Liver (tissue), 9 donors: ENCODE measurements around the gene HAUS8. TPM values are rescaled to one million over a fixed set of nuclear protein-coding genes. Genes with fewer than 3 reads are reported as not detected.

ENCODE experiments used
- DNase-seq: peaks from one replicate; pipeline ENCODE4 v3.0.0-alpha.2; 2017; ENCODE audit warnings: low spot score
- H3K27ac ChIP-seq, 2 donors: one replicate each; pipeline ENCODE4 v1.7.0; 2013; ENCODE audit warnings: inconsistent platforms in 2 of 2, low read length in 2 of 2, control low read depth in 1 of 2, low read depth in 1 of 2, mild to moderate bottlenecking in 1 of 2
- H3K27me3 ChIP-seq, 4 donors: one replicate each; pipeline versions ENCODE4 v1.6.1 to v1.7.0; 2013; ENCODE audit warnings: low read length in 3 of 4, inconsistent platforms in 1 of 4, mild to moderate bottlenecking in 1 of 4, moderate library complexity in 1 of 4; ENCODE audit not compliant: control insufficient read depth in 4 of 4, insufficient read depth in 4 of 4
- H3K36me3 ChIP-seq, 4 donors: one replicate each; pipeline versions ENCODE4 v1.6.1 to v1.7.0; 2013; ENCODE audit warnings: low read length in 3 of 4, mild to moderate bottlenecking in 3 of 4, low read depth in 1 of 4, moderate library complexity in 1 of 4; ENCODE audit not compliant: control insufficient read depth in 4 of 4, insufficient read depth in 3 of 4
- H3K4me1 ChIP-seq, 4 donors: one replicate each; pipeline versions ENCODE4 v1.6.1 to v1.7.0; 2013; ENCODE audit warnings: low read length in 3 of 4, mild to moderate bottlenecking in 3 of 4, moderate library complexity in 1 of 4; ENCODE audit not compliant: control insufficient read depth in 4 of 4, insufficient read depth in 4 of 4
- H3K4me3 ChIP-seq, 3 donors: one replicate each; pipeline versions ENCODE4 v1.6.1 to v1.7.0; 2013; ENCODE audit warnings: low read length in 3 of 3, control low read depth in 1 of 3, low read depth in 1 of 3, mild to moderate bottlenecking in 1 of 3
- H3K9ac ChIP-seq, 2 donors: one replicate each; pipeline ENCODE4 v1.7.0; 2013; ENCODE audit warnings: low read length in 2 of 2, mild to moderate bottlenecking in 2 of 2, moderate library complexity in 2 of 2, control low read depth in 1 of 2, low read depth in 1 of 2
- H3K9me3 ChIP-seq, 4 donors: one replicate each; pipeline versions ENCODE4 v1.6.1 to v1.7.0; 2013; ENCODE audit warnings: low read length in 3 of 4; ENCODE audit not compliant: control insufficient read depth in 4 of 4
- EGR1 ChIP-seq, 2 donors: IDR thresholded peaks; 2 replicates each; pipeline ENCODE4 v1.6.1; 2016 to 2018; ENCODE audit warnings: antibody characterized with exemption in 2 of 2, low read depth in 2 of 2
- FOXA1 ChIP-seq: IDR thresholded peaks from 2 replicates; pipeline ENCODE4 v1.6.1; 2016; ENCODE audit warnings: antibody characterized with exemption
- GABPA ChIP-seq, 2 donors: IDR thresholded peaks in 1 of 2; conservative IDR thresholded peaks in 1 of 2; 2 replicates each; pipeline ENCODE4 v1.6.1; 2016; ENCODE audit warnings: antibody characterized with exemption in 2 of 2, mild to moderate bottlenecking in 1 of 2, moderate library complexity in 1 of 2
- HNF4G ChIP-seq: IDR thresholded peaks from 2 replicates; pipeline ENCODE4 v1.6.1; 2016; ENCODE audit warnings: antibody characterized with exemption
- JUND ChIP-seq, 2 donors: IDR thresholded peaks; 2 replicates each; pipeline ENCODE4 v1.6.1; 2016; ENCODE audit warnings: antibody characterized with exemption in 2 of 2
- MAX ChIP-seq: IDR thresholded peaks from 2 replicates; pipeline ENCODE4 v1.6.1; 2016; ENCODE audit warnings: antibody characterized with exemption
- RAD21 ChIP-seq, 2 donors: IDR thresholded peaks; 2 replicates each; pipeline ENCODE4 v1.6.1; 2016; ENCODE audit warnings: antibody characterized with exemption in 2 of 2, mild to moderate bottlenecking in 2 of 2
- RXRA ChIP-seq, 2 donors: IDR thresholded peaks; 2 replicates each; pipeline ENCODE4 v1.6.1; 2017 to 2018; ENCODE audit warnings: antibody characterized with exemption in 2 of 2, mild to moderate bottlenecking in 1 of 2
- SP1 ChIP-seq: IDR thresholded peaks from 2 replicates; pipeline ENCODE4 v1.6.1; 2018; ENCODE audit warnings: antibody characterized with exemption, mild to moderate bottlenecking
- TAF1 ChIP-seq: conservative IDR thresholded peaks from 2 replicates; pipeline ENCODE4 v1.6.1; 2016; ENCODE audit warnings: antibody characterized with exemption, mild to moderate bottlenecking
- YY1 ChIP-seq: IDR thresholded peaks from 2 replicates; pipeline ENCODE4 v1.6.1; 2016; ENCODE audit warnings: antibody characterized with exemption, mild to moderate bottlenecking
- WGBS: extraction: QIAGEN DNeasy Blood & Tissue Kit; methylation state at CpG from one replicate; pipeline ENCODE4 v1.1.7; 2013; 5-methylcytosine and 5-hydroxymethylcytosine counted together
- polyA plus RNA-seq, 2 donors: library from polyadenylated mRNA; stranded (reverse) in 1 of 2; unstranded in 1 of 2; fragments of 200-250 nt in 1 of 2; fragments of >200 nt in 1 of 2; fragmentation: Nextera tagmentation in 1 of 2; extraction: Ambion mirVana in 1 of 2; gene quantifications; one replicate each; pipeline versions ENCODE4 v1.2.1 to v1.2.3, GENCODE V29; 2013 to 2015
- total RNA-seq, 2 donors: library from RNA; depleted of rRNA; stranded (reverse); fragments of >200 nt; gene quantifications; one replicate each; pipeline ENCODE4 v1.2.3, GENCODE V29; 2014
- TF ChIP-seq, protein P1 (sequence below): IDR thresholded peaks from 2 replicates; pipeline ENCODE4 v1.6.1; 2016; ENCODE audit warnings: antibody characterized with exemption
- TF ChIP-seq, protein P2 (sequence below): IDR thresholded peaks from 2 replicates; pipeline ENCODE4 v1.6.1; 2016; ENCODE audit warnings: antibody characterized with exemption
- TF ChIP-seq, protein P3 (sequence below): IDR thresholded peaks from 2 replicates; pipeline ENCODE4 v1.6.1; 2016; ENCODE audit warnings: antibody characterized with exemption, mild to moderate bottlenecking
- TF ChIP-seq, protein P4 (sequence below): fragments of 150-350 bp; IDR thresholded peaks from 2 replicates; pipeline ENCODE4 v1.5.1; 2017; ENCODE audit warnings: improper control_type of control experiment, low read depth, low read length; ENCODE audit not compliant: missing input control
- donor health status: healthy.
- donor health status: healthy.
- donor health status: healthy.
- donor health status: healthy.
- donor health status: healthy.

Gene HAUS8
- total and polyA plus RNA-seq, 4 donors, result 3.3 to 5.7 (median 3.8) TPM

DNA sequence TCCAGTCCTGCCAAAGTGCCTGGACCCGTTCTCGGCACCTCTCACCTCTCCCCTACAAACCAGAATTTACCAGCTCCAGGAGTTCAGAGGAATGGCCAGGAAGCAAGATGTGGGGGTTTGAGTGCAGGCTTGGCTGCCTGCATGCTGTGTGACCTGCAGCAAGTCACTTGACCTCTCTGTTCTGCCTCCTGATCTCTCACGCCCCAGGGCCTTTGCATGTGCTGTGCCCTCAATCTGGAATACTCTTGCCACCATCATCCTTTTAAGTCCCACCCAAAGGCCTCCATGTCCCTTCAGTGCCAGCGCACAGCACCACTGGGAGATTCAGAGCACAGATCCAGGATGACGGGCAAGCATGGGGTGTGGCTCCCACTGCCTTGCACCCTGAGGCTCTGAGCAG, 43.7 kb upstream of the HAUS8 start:
- Histone ChIP-seq H3K4me3 (no peak overlapping the region), H3K27ac (no peak overlapping the region), H3K27me3 (no peaks in the 10 kb centered on the region), H3K4me1 (peaks cover 0 to 8% (median 6%) of the 10 kb centered on the region in 4 donors), H3K36me3 (peaks cover 0 to 4% (median 0%) of the 10 kb centered on the region in 4 donors), H3K9ac (no peak overlapping the region), H3K9me3 (no peaks in the 10 kb centered on the region)
- TF ChIP-seq HNF4G (no peak), TAF1 (no peak), RAD21 (IDR thresholded peaks at IDR 0.05) (no peak), FOXA1 (no peak), EGR1 (IDR thresholded peaks at IDR 0.05; ENCODE audit: low read depth in 2 of 2) (no peak), MAX (no peak), SP1 (no peak), JUND (IDR thresholded peaks at IDR 0.05) (no peak), RXRA (IDR thresholded peaks at IDR 0.05) (no peak), YY1 (no peak)
- TF ChIP-seq, protein P1, sequence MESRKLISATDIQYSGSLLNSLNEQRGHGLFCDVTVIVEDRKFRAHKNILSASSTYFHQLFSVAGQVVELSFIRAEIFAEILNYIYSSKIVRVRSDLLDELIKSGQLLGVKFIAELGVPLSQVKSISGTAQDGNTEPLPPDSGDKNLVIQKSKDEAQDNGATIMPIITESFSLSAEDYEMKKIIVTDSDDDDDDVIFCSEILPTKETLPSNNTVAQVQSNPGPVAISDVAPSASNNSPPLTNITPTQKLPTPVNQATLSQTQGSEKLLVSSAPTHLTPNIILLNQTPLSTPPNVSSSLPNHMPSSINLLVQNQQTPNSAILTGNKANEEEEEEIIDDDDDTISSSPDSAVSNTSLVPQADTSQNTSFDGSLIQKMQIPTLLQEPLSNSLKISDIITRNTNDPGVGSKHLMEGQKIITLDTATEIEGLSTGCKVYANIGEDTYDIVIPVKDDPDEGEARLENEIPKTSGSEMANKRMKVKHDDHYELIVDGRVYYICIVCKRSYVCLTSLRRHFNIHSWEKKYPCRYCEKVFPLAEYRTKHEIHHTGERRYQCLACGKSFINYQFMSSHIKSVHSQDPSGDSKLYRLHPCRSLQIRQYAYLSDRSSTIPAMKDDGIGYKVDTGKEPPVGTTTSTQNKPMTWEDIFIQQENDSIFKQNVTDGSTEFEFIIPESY, result no peak
- TF ChIP-seq, protein P2, sequence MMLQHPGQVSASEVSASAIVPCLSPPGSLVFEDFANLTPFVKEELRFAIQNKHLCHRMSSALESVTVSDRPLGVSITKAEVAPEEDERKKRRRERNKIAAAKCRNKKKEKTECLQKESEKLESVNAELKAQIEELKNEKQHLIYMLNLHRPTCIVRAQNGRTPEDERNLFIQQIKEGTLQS, result no peak
- TF ChIP-seq, protein P3, sequence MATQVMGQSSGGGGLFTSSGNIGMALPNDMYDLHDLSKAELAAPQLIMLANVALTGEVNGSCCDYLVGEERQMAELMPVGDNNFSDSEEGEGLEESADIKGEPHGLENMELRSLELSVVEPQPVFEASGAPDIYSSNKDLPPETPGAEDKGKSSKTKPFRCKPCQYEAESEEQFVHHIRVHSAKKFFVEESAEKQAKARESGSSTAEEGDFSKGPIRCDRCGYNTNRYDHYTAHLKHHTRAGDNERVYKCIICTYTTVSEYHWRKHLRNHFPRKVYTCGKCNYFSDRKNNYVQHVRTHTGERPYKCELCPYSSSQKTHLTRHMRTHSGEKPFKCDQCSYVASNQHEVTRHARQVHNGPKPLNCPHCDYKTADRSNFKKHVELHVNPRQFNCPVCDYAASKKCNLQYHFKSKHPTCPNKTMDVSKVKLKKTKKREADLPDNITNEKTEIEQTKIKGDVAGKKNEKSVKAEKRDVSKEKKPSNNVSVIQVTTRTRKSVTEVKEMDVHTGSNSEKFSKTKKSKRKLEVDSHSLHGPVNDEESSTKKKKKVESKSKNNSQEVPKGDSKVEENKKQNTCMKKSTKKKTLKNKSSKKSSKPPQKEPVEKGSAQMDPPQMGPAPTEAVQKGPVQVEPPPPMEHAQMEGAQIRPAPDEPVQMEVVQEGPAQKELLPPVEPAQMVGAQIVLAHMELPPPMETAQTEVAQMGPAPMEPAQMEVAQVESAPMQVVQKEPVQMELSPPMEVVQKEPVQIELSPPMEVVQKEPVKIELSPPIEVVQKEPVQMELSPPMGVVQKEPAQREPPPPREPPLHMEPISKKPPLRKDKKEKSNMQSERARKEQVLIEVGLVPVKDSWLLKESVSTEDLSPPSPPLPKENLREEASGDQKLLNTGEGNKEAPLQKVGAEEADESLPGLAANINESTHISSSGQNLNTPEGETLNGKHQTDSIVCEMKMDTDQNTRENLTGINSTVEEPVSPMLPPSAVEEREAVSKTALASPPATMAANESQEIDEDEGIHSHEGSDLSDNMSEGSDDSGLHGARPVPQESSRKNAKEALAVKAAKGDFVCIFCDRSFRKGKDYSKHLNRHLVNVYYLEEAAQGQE, result no peak
- TF ChIP-seq, protein P4, sequence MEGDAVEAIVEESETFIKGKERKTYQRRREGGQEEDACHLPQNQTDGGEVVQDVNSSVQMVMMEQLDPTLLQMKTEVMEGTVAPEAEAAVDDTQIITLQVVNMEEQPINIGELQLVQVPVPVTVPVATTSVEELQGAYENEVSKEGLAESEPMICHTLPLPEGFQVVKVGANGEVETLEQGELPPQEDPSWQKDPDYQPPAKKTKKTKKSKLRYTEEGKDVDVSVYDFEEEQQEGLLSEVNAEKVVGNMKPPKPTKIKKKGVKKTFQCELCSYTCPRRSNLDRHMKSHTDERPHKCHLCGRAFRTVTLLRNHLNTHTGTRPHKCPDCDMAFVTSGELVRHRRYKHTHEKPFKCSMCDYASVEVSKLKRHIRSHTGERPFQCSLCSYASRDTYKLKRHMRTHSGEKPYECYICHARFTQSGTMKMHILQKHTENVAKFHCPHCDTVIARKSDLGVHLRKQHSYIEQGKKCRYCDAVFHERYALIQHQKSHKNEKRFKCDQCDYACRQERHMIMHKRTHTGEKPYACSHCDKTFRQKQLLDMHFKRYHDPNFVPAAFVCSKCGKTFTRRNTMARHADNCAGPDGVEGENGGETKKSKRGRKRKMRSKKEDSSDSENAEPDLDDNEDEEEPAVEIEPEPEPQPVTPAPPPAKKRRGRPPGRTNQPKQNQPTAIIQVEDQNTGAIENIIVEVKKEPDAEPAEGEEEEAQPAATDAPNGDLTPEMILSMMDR, result no peak
- 97% methylated on average over 5 of the region's 5 CpGs for WGBS
- DNase-seq, result no peak

DNA sequence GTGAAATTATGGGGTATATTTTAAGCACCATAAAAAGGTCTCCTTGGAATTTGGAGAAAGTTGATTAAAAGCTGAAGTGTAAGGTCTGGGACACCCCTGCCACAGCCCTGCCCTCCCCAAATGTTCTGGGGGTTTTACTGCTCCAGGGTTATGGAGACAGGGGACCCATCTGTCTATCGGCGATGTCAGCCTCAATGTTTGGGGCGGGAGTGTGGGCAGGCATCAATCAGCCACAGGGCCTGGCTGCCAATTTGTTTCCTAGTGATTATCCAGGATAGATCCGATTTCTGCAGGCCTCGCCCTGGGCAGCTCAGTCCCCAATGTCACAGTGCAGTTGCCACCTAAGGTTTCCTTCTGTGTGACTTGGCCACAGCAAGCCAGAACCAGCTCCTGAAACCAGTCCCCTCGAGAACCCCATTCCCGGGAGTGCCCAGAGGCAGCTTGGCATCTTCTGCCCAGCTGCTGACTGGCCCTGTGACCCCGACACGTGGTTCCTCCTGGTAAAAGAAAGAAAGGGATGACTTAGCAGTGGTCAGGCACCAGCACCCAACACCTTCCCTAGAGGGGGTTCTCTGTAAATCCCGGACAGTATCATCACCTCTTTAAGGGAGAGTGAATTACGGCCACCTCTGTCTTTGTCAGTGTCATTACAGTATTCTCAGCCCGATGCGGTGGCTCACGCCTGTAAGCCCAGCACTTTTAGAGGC, 41.9 kb upstream of the HAUS8 start:
- Histone ChIP-seq H3K4me3 (no peak overlapping the region), H3K36me3 (peaks cover 0 to 4% (median 0%) of the 10 kb centered on the region in 4 donors), H3K4me1 (peaks cover 15 to 26% (median 24%) of the 10 kb centered on the region in 4 donors), H3K9me3 (no peaks in the 10 kb centered on the region), H3K9ac (no peak overlapping the region), H3K27me3 (no peaks in the 10 kb centered on the region), H3K27ac (no peak overlapping the region)
- WGBS, result 92% methylated on average over 14 of the region's 14 CpGs
- TF ChIP-seq, protein P3, result no peak
- TF ChIP-seq FOXA1, result no peak
- TF ChIP-seq GABPA (IDR thresholded peaks at IDR 0.05 in 1 of 2, conservative IDR thresholded peaks at IDR 0.05 in 1 of 2), result no peak
- no peak for TF ChIP-seq TAF1
- DNase-seq, result no peak
